ENCODE results near the gene SDK1. TPM values are rescaled to one million over a fixed set of nuclear protein-coding genes. Genes with fewer than 3 reads are reported as not detected.

The SDK1 gene
- polyA plus RNA-seq, 10 donors: 1.9 to 6.0 (median 2.7) TPM

GRCh38 chr7:3585826-3586225 lies 284.8 kb downstream of the SDK1 start:
- DNase-seq: no peak

DNA sequence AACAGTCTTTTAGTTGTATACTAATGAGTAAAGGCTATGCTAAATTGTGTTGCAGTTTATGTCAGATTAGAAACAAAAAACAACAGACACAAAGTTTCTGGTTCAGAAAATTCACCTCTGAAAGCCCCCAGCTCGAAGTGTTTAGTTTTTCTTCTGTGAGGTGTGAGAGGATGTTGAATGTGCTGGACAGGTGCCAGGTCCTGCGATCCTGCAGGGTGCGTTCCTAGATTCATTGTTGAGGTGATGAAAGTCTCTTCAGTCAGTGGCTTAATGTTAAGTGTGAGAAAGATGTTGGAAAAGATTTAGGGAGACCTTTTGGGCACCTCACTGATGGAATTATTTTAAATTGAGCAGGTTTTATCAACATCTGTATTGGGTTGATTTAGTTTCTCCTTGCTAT lies 287.3 kb downstream of the SDK1 start:
- DNase-seq: no peak

DNA sequence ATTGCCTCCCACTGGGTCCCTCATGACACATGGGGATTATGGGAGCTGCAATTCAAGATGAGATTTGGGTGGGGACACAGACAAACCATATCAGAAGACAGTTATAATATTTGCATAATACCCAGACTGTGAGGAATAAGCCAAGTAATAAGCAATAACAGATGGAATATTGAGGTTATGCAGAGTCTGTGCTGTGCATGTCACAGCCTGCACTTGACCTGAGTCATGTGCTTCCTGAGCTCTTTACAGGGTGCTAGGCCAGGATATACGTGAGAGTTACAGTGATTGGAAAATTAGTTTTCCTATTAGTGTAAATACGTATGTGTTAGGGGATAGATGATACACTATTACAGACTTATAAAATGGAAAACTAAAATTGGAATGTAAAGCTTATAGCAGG lies 288.7 kb downstream of the SDK1 start:
- DNase-seq: no peak

- no peak for DNase-seq
Measured at GRCh38 chr7:3591219-3591618, 290.2 kb downstream of the SDK1 start.

- no peak for DNase-seq
Measured at GRCh38 chr7:3591944-3592343, 290.9 kb downstream of the SDK1 start.

DNA sequence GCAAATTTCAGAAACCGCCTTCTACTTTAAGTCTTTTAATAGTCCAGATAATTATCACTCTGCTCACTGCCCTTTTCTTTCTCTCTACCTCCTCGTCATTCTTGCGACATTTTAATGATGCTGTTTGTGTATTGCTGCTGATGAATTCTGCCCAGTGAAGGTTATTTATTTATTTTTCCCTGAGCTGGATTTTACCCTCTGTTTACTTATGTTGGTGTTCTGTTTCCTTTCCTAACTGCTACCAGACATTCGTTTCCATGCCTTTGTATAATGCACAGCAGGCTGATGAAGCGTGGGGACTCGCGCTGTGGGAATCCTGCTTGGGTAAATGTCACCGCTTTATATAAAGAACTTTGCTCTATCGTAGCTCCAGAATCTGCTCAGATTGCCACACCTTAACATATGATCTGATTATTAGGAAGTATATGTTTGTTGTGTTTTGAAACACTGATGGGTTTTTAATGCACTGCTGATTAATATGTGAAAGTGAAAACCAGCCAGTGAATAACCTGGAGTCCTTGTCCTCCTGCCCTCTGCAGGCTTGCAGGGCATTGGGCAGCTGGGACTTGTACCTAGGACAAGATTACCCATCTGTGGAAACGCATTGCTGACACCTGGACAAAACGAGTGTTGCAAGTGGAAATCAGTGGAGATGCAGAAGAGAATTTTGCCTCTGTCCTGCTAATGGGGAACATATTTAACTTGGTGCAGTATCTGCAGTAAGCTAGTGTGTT lies 291.5 kb downstream of the SDK1 start:
- no peak for DNase-seq

DNA sequence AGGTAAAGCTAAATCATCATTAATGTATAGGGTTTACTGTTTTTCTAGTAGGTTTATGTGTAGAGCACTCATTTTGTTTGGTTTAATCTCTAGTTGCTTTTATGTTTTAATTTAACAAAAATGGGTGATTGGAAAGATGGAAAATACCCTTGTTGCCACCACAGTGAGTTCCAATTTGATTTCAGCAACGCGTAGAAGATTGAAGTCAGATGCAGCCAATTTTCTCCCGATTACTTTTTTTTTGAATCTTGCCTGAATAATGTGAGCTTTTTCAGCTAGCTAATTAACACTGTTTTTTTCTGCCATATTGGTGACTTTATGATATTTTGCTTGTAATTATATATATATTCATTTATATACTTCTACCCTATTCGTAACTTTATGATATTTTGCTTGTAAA lies 293.8 kb downstream of the SDK1 start:
- DNase-seq: no peak

DNA sequence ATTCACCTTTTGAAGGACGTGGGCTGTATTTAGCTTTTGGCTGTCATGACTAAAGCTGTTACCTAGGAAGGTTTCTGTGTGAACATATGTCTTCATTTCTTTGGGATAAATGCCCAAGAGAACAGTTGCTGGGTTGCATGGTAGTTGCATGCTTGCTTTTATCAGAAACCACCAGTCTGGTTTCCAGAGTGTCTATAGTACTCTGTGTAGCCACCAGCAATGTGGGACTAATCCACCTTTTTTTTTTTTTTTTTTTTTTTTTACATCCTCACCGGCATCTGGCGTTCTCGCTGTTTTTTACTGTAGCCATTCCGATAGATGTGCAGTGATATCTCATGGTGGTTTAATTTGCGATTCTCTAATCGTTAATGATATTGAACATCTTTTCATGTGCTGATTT lies 297.8 kb downstream of the SDK1 start:
- no peak for DNase-seq

DNA sequence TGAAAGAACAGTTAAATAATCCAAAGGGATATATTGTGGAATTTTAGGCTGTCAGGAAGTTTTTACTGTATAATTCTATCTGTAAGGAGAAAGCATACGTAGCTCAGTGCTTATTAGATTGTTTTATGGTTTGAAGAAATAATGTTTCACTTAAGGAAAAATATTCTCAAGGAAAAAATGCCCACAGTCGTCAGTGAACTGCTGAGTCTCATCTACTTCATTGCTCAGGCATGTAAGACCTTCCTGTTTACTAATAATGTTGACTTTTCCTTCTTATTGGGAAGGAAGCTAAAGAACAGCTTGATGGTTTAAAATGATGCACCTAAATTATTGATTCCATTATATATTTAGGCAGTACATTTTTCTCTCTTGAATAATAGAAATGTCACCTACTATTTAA lies 304.2 kb downstream of the SDK1 start:
- no peak for DNase-seq

- no peak for DNase-seq
Measured at GRCh38 chr7:3606436-3606835, 305.4 kb downstream of the SDK1 start.

- DNase-seq: no peak
Measured at GRCh38 chr7:3607847-3608246, 306.8 kb downstream of the SDK1 start.

DNA sequence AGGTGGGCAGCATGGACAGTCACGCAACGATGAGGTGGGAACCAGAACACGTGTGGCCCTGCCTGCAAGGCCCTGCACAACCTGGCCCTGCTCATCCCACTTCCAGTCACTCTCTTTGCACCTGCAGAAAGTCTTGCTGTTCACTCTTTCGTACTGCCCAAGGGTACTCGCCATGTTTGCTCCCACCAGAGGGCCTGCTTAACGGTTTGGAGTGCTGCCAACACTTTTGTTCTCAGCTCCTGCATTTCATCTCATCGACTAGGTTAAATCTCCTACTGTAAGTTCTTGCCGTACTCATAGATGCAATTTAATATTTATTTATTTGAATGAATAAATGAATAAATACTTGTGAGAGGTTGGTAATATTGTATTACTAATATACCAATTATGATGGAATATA lies 315.3 kb downstream of the SDK1 start:
- no peak for DNase-seq

GRCh38 chr7:3630081-3630480 lies 329.0 kb downstream of the SDK1 start:
- no peak for DNase-seq

DNA sequence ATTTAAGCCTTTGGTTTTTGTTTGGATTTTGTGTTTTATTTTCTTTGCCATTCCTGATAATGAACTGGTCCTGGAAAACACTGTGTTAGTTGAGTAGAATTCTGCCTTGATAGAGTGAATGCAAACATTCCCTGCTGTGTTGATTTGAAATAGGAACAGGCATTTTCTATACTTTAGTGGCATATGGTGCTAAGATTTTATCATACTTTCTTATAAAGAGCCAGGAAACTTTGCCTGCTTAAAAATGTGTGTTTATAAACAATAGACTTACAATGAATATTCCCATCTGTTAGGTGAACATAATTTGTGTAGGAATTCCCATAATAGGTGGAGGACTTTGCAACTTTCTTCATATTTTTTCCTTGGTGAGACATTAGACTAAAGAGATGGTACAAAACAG lies 333.3 kb downstream of the SDK1 start:
- DNase-seq: no peak

- no peak for DNase-seq
Measured at GRCh38 chr7:3636131-3636860, 335.2 kb downstream of the SDK1 start.

DNA sequence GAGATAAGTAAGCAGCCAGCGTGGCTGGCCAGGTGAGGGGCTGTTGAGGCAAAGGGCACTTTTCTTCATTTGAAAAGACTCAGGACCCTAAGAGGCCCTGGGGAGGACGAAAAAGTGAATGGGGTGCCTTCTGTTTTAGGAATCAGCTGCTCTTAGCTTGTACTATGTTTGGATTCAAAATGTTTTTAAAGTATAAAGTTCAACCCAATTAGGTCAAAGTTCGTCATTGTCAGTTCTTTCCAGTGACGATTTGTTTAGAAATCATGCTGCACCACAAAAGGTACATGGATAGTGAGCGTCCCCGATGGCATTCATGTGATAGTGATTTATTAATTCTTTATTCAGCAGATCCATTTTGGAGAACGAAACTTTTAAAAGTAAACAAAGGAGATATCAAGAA lies 338.2 kb downstream of the SDK1 start:
- no peak for DNase-seq

GRCh38 chr7:3641582-3641981 lies 340.5 kb downstream of the SDK1 start:
- no peak for DNase-seq

DNA sequence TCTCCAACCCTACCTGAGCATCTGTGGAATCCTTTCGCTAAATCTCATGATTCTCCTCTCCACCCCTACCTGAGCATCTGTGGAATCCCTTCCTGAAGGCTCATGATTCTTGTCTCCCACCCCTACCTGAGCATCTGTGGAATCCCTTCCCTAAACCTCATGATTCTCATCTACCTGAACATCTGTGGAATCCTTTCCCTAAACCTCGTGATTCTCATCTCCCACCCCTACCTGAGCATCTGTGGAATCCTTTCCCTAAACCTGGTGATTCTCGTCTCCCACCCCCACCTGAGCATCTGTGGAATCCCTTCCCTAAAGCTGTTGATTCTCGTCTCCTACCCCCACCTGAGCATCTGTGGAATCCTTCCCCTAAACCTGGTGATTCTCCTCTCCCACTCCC lies 342.0 kb downstream of the SDK1 start:
- DNase-seq: no peak

- DNase-seq: no peak
Measured at GRCh38 chr7:3648276-3648675, 347.2 kb downstream of the SDK1 start.

- DNase-seq: no peak
Measured at GRCh38 chr7:3649250-3649649, 348.2 kb downstream of the SDK1 start.

- no peak for DNase-seq
Measured at GRCh38 chr7:3649678-3650440, 348.8 kb downstream of the SDK1 start.

DNA sequence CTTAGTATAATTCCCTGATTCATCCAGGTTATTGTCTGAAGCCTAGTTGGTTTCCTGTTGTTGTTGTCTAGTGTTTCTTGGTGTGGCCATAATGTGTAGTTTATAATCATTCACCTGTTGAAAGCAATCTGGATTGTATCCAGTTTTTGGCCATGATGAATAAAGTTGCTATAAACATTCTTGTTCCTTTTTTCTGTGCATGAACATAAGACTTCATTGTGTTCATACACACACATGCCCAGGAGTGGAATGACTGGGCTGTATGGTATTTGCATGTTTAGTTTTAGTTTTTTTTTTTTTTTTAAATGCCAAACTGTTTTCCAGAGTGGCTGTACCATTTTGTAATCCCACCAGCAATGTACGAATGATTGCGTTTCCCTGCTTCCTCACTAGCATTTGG lies 349.8 kb downstream of the SDK1 start:
- DNase-seq: no peak

- DNase-seq: no peak
Measured at GRCh38 chr7:3655635-3656034, 354.6 kb downstream of the SDK1 start.

Data from muscle of back (tissue), 11 donors.